ENCODE results near the gene PRR12.
"Not testable (repeated sequence)": the region's sequence is repeated elsewhere in the genome, so short reads cannot be mapped to it uniquely, and the experiment has no call there.

Gene PRR12

DNA sequence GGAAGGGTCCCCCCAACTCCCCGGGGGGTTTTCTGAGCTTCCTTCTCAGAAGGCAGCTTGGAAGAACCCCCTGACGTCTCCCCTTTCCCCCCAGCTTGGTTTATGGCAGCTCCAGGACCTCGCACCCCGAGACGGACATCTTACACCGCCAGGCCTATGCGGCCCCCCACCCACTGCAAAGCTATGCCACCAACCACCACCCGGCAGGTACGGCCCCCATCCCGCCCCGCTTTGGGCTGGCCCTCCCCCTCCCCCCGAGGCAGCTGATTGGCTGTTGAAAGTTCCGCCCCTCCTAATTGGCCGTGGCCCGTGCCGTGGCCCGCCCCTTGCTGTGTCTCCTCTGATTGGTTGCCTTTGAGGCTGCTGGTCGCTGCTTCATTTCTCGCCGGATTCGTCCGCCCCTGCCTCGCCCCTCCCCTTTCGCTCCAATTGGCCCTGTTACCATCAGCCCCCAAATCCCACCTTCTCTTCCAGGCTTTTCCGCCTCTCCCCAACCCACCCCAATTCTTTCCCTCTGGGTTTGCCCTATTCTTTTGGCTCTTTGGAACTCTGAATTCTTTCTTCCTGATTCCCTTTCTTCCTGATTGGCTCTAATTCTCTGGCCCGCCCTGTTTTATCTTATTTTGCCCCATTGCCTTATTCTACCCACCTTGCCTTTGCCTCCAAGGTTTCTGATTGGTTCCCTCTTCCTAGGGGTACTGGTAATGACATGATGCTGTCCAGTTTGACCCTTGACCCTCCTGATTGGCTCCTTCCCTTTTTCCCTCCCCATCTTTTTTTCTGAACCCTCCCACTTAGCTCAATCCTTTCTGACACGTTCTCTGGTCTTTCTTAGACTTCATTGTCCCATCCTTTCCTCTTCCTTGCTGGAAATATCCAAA is 2.5 kb downstream of the PRR12 start:
- no peak for DNase-seq

DNA sequence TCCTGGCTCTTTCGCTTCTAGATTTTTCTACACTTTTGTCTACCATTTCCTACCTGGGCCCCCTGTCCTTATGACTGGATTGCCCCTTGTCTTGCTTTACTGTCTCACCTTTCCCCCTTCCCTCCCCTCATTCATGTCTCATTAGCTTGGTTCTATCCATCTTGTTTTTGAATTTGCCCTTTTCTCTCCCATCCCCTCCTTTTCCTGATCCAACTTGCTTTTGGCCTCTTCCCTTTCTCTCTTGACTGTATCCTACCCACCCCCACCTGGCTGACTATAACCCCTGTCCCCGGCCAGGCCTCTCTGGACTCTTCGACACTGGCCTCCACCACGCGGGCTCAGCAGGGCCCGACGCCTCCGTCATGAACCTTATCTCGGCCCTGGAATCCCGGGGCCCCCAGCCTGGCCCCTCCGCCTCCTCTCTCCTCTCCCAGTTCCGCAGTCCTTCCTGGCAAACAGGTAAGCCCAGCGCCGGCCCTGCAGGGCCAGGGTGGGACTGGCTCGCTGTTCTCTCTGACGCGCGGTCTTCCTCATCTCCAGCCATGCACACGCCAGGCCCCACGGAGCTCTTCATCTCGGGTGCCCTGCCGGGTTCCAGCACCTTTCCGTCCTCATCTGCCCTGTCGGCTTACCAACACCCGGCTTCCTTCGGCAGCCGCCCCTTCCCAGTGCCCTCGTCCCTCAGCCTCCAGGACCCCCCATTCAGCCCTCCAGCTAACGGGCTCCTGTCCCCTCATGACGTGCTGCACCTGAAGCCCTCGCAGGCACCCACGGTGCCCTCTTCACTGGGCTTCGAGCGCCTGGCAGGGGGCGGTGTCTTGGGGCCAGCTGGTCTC is 3.4 kb downstream of the PRR12 start:
- DNase-seq = no peak

DNA sequence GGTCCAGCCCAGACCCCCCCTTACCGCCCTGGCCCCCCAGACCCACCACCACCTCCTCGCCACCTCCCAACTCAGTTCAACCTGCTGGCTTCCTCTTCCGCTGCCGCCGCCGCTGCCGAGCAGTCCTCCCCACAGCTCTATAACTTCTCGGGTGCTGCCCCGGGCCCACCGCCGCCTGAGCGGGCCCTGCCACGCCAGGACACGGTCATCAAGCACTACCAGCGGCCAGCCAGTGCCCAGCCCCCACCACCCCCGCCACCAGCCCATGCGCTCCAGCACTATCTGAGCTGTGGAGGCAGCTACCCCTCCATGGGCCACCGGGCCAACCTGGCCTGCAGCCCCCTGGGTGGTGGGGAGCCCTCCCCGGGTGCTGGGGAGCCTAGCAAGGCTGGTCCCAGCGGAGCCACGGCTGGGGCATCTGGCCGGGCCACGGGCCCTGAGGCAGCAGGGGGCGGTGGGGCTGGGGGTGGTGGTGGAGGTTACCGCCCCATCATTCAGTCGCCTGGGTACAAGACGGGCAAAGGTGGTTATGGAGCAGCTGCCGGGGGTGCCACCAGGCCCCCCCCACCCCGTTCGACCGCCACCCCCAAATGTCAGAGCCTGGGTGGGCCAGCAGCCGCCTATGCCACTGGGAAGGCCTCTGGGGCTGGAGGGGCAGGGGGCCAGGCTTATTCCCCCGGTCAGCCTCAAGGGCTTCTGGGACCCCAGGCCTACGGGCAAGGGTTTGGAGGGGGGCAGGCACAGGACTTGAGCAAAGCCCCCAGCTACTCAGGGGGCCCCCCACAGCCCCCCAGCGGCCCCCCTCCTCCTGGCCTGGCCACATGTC is 4.2 kb downstream of the PRR12 start:
- DNase-seq = no peak

DNA sequence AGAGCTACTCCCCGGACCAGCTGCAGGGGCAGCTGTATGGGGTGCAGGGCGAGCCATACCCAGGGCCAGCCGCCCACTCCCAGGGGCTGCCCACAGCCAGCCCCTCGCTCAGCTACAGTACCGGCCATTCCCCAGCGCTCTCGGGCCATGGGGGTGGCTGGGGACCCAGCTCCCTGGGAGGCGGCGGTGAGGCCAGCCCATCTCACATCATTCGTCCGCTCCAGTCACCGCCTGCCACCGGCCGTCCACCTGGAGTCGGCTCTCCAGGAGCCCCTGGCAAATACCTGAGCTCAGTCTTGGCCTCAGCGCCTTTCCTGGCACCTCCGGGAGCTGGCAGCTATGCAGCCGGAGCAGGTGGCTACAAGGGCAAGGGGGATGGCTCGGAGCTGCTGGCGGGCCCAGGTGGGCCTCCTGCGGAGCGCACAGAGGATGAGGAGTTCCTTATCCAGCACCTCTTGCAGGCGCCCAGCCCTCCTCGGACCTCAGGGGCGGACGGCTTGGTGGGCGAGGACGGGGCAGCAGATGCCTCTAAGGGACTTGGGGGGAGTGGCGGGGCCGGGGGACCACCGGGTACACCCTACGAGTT is 4.9 kb downstream of the PRR12 start:
- DNase-seq = no peak

DNA sequence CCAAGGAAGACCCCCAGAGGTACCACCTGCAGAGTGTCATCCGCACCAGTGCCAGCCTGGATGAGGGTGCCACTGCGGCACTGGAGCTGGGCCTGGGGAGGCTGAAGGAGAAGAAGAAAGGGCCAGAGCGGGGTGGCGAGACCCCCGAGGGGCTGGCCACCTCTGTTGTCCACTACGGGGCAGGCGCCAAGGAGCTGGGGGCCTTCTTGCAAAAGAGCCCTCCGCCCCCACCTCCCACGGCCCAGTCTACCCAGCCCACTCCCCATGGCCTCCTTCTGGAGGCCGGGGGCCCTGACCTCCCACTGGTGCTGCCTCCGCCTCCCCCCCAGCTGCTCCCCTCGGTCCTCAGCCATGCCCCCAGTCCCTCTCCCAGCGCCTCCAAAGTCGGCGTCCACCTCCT is 5.4 kb downstream of the PRR12 start:
- no peak for DNase-seq

DNA sequence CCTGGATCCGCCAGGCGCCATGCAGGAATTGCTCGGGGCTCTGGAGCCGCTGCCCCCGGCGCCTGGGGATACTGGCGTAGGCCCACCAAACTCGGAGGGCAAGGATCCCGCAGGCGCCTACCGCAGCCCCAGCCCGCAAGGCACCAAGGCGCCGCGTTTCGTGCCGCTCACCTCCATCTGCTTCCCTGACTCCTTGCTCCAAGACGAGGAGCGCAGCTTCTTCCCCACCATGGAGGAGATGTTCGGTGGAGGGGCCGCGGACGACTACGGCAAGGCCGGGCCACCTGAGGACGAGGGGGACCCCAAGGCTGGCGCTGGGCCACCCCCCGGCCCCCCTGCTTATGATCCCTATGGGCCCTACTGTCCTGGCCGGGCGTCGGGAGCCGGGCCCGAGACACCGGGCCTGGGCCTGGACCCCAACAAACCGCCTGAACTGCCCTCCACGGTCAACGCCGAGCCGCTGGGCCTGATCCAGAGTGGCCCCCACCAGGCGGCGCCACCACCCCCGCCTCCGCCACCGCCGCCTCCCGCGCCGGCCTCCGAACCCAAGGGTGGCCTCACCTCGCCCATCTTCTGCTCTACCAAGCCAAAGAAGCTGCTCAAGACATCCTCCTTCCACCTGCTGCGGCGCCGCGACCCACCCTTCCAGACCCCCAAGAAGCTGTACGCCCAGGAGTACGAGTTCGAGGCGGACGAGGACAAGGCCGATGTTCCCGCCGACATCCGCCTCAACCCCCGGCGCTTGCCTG is 6.1 kb downstream of the PRR12 start:
- DNase-seq = no peak

DNA sequence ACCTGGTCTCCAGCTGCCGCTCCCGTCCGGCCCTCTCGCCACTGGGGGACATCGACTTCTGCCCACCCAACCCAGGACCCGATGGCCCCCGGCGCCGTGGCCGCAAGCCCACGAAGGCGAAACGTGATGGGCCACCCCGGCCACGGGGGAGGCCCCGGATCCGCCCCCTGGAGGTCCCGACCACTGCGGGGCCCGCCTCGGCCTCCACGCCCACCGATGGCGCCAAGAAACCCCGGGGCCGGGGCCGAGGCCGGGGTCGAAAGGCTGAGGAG is 6.7 kb downstream of the PRR12 start:
- DNase-seq = no peak

DNA sequence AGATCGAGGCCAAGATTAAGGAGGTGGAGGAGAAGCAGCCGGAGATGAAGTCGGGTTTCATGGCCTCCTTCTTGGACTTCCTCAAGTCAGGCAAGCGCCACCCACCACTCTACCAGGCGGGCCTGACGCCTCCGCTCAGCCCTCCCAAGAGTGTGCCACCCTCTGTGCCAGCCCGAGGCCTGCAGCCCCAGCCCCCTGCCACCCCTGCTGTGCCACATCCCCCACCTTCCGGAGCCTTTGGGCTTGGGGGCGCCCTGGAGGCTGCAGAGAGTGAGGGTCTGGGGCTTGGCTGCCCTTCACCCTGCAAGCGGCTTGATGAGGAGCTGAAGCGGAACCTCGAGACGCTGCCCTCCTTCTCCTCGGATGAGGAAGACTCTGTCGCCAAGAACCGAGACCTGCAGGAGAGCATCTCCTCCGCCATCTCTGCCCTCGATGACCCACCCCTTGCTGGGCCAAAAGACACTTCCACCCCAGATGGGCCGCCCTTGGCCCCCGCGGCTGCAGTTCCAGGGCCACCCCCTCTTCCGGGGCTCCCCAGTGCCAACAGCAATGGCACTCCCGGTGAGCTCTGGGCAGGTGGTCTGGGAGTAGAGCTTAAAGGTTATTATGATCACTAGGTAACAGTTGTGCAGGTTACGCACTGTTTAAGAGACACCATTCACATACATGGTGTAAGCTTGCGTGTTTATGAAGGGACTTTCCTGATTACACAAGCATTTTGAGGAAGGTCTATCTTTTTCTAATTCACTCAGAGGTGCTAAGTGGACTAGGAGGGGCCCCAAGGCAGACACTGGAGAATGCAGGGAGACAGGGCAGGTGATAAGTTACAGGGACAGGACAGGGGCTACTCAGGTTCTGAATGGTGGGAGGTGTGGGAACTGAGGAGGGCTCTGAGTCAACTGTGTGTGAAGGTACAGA is 8.7 kb downstream of the PRR12 start:
- no peak for DNase-seq

DNA sequence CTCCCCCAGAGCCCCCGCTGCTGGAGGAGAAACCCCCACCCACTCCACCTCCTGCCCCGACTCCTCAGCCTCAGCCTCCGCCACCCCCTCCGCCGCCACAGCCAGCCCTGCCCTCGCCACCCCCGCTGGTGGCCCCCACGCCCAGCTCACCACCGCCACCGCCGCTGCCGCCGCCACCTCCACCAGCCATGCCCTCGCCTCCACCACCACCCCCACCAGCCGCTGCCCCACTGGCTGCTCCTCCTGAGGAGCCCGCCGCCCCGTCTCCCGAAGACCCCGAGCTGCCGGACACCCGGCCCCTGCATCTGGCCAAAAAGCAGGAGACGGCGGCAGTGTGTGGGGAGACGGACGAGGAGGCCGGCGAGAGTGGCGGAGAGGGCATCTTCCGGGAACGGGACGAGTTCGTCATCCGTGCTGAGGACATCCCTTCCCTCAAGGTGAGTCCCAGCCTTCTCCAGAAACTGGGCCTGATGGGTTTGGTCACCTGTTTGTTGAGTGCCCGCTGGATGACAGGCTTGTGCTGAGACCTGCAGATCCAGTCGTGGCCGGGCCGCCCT is 10.6 kb downstream of the PRR12 start:
- no peak for DNase-seq

DNA sequence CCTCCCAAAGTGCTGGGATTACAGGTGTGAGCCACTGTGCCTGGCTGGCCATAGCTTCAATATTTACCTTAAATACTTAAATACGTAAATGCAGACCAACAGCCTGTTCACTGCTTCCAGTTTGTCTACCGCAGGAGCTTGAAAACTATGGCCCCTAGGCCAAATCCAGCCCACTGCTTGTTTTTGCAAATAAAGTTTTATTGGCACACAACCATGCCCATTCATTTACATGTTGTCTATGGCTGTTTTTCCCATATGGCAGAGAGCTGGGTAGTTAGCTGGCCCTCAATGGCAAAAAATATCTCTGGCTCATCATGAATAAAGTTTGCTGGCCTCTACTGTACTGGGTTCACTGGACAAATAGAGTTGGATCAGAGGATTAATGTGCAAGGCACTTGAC is 11.8 kb downstream of the PRR12 start:
- DNase-seq = no peak

DNA sequence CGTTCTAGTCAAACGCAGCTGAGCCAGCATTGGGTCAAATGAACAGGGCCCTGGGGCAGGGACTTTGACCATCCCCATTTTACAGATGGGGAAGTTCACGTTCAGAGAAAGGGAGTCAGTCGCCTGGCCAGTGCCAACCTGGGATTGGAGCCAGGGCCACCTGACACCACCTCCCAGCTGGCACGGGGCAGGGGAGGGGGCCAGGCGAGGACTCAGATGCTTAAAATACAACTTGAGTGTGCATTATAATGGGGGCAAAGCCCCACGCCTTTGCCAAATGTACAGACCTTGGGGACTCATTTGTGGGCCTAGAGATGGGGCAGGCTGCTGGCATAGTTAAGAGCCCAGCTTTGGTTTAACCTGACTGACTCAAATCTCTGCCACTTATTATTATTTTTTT is 14.6 kb downstream of the PRR12 start:
- DNase-seq = no peak

DNA sequence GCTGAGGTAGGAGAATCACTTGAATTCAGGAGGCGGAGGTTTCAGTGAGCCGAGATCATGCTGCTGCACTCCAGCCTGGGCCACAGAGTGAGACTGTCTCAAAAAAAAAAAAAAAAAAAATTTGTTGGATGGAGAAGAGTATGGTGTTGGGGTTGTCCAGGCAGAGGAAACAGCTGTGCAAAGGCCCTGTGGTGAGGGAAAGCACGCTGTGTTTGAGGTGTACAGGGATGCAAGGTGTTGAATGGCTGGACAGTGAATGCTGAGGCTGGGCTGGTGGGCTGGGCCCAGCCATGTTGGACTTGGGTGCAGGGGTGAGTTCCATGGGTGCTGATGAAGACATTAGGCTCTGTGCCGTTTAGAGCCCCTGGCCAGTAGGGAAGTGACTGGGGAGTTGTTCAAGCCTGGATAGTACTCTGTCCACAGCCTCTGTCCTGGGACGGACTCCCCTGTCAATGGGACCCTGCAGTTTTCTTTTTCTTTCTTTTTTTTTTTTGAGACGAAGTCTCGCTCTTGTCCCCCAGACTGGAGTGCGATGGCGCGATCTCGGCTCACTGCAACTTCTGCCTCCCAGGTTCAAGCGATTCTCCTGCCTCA is 18.6 kb downstream of the PRR12 start:
- no peak for DNase-seq

DNA sequence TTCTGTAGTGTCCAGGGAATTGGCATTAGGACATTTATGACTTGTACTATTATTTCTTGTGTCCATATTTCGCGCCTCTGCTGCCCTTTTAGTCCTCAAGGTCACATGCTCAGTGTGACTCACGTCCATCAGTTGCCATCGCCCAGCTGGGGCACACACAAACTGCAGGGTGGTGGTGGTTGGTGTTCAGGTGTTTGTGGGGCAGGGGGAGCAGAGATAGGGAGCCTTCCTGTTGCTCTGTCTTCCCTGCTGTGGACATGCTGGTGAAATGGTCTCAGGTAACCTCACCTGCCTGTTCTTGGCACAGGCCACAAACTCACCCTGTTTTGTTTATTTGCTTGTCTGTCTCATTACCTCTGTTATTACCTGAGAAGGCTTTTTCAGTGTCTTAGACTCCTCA is 22.4 kb downstream of the PRR12 start:
- DNase-seq = no peak

DNA sequence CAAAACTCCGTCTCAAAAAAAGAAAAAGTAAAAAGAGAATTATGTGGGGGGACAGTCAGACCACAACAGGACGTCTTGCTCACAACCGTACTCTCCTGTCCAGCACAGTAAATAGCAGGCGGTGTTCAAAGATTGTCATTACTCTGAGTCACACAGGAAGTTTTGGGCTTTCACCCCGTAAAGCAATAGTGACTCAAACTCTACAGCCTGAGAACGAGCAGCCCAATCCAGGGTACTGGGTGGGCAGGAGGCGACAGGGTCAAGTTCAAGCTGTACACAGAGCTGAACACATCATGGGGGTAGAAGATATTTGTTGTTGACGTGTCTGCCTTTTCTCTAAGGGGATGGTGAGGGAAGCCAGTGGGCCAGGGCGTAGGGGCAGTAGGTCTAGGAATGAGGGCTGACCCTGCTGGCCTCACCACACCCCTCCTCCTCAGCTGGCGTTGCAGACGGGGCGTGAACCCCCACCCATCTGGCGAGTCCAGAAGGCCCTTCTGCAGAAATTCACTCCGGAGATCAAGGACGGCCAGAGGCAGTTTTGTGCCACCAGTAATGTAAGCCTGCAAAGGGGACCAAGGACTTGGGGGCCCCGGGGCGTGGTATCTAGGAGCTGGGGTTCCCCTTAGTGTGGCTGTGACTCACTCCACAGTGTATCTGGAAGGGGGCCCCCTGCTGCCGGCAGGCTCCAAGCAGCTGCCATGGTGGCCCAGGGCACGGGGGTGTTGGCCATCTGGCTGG is 23.3 kb downstream of the PRR12 start:
- no peak for DNase-seq

DNA sequence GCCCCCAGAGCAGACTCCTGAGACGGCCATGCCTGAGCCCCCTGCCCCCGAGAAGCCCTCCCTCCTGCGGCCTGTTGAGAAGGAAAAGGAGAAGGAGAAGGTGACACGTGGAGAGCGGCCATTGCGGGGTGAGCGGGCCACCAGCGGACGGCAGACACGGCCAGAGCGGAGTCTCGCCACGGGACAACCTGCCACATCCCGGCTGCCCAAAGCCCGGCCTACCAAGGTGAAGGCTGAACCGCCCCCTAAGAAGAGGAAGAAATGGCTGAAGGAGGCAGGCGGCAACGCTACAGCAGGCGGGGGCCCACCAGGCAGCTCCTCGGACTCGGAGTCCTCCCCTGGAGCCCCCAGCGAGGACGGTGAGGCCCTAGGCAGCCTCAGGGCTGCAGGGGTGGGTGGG is 24.9 kb downstream of the PRR12 start:
- DNase-seq = no peak

DNA sequence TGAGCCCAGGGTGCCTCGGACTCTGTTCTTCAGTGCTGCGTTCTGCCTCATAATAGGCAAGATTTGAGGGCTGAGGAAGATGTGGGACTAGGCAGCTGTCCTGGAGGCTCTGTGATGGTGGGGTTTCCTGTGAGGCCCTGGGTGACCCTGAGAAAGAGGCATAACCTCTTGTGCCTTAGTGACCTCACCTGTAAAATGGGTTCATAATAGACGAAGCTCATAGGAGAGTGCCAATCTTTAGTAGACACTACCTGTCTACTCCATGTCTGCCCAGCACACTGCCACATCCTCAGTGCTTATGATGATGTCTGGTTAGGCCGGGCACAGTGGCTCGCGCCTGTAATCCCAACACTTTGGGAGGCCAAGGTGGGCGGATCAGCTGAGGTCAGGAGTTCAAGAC is 25.6 kb downstream of the PRR12 start:
- DNase-seq = no peak

DNA sequence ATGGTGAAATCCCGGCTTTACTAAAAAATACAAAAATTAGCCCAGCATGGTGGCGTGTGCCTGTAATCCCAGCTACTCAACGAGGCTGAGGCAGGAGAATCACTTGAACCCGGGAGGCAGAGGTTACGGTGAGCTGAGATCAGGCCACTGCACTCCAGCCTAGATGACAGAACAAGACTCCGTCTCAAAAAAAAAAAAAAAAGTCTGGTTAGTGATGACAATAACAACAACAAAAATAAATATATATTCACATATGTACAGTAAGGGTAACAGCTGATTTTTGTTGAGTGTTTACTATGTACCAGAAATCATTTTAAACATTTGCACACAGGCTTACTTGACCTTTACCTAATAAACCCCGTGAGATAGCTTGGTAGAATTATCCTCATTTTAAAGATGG is 26.0 kb downstream of the PRR12 start:
- DNase-seq = no peak

DNA sequence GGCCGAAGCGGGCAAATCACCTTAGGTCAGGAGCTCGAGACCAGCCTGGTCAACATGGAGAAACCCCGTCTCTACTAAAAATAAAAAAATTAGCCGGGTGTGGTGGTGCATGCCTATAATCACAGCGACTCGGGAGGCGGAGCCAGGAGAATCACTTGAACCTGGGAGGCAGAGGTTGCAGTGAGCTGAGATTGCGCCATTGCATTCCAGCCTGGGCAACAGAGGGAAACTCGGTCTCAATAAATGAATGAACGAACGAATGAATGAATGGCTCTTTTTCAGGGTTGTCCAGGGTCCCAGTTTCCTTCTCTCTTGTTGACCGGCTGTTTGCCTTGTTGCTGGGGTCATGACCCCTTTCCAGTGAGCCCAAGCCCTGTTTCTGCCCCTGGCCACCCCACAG is 26.9 kb downstream of the PRR12 start:
- DNase-seq = not testable (repeated sequence)

DNA sequence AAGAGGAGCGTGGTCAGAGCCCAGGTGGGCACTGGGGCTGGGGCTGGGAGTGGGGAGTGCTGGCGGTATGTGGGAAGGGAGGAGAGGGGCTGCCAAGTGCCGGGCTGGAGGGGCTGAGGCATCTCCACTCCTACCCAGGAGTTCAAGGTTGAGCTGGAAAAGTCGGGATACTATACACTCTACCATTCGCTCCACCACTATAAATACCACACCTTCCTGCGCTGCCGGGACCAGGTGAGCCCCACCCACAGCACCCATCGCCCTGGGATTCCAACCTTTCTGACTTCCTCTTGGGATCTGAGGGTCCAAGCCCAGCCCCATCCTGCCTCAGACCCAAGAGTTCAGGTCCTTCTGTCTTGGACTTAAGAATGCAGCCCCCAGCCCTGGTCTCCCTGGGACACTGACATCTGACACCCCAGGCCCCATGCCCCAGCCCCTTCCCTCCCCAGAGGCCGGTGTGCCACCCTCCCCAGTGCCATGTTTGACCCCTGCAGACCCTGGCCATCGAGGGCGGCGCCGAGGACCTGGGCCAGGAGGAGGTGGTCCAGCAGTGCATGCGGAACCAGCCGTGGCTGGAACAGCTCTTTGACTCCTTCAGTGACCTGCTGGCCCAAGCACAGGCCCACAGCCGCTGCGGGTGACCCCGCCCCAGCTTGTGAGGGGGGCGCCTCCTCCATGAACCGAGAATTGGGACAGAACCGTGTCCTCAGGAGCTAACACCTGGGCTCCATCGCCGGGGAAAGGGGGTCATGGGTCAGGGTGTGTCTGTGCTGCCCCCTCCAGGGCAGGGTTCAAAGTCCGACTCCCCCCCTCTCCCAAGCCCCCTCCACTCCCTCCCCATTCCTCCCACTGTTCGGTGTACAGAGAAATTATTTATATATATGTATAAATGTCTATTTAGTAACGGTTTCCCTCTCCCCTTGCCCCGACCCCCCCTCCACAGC is 34.3 kb downstream of the PRR12 start:
- no peak for DNase-seq

Data from NCI-H1436 treated with DMSO at 0.1 percent for 48 hours (cell line).